ENCODE data around the gene DPEP2.
"Not testable (repeated sequence)": the region's sequence is repeated elsewhere in the genome, so short reads cannot be mapped to it uniquely, and the experiment has no call there.

Gene DPEP2

GRCh38 chr16:68005211-68005610, 5.9 kb upstream of the DPEP2 start:
- DNase-seq: no peak

GRCh38 chr16:68003031-68003430, 3.7 kb upstream of the DPEP2 start:
- no peak for DNase-seq

- DNase-seq: no peak
These were observed 1.2 kb upstream of the DPEP2 start for GRCh38 chr16:68000450-68000849.

GRCh38 chr16:67999985-68000384, 701 bp upstream of the DPEP2 start:
- no peak for DNase-seq

- not testable (repeated sequence) for DNase-seq
These were observed 979 bp downstream of the DPEP2 start for GRCh38 chr16:67998231-67998778.

- no peak for DNase-seq
These were observed 2.6 kb downstream of the DPEP2 start for GRCh38 chr16:67996666-67997065.

- DNase-seq: no peak
These were observed 3.9 kb downstream of the DPEP2 start for GRCh38 chr16:67995423-67995822.

GRCh38 chr16:67994040-67994408, 5.3 kb downstream of the DPEP2 start:
- not testable (repeated sequence) for DNase-seq

GRCh38 chr16:67993207-67994039, 5.9 kb downstream of the DPEP2 start:
- DNase-seq: peak; percentile 89

GRCh38 chr16:67992661-67993206, 6.5 kb downstream of the DPEP2 start:
- no peak for DNase-seq

GRCh38 chr16:67990018-67990386, 9.3 kb downstream of the DPEP2 start:
- no peak for DNase-seq

- no peak for DNase-seq
These were observed 9.8 kb downstream of the DPEP2 start for GRCh38 chr16:67989322-67990017.

GRCh38 chr16:67988675-67989074, 10.6 kb downstream of the DPEP2 start:
- no peak for DNase-seq

GRCh38 chr16:67987460-67988160, 11.7 kb downstream of the DPEP2 start:
- no peak for DNase-seq

- no peak for DNase-seq
These were observed 12.3 kb downstream of the DPEP2 start for GRCh38 chr16:67986949-67987348.

- DNase-seq: no peak
These were observed 17.1 kb downstream of the DPEP2 start for GRCh38 chr16:67982011-67982696.

GRCh38 chr16:67979955-67980678, 19.2 kb downstream of the DPEP2 start, which contains the start of gene DPEP3:
Gene DPEP3 (minus strand): TSS chr16:67980499. CDS start chr16:67980380, 119 bp downstream.
- no peak for DNase-seq

- DNase-seq: no peak
These were observed 21.6 kb downstream of the DPEP2 start for GRCh38 chr16:67977469-67978227.

GRCh38 chr16:67977005-67977404, 22.3 kb downstream of the DPEP2 start:
- DNase-seq: no peak

- no peak for DNase-seq
These were observed 23.1 kb downstream of the DPEP2 start for GRCh38 chr16:67976205-67976604.
